Upper lobe of right lung (tissue), 1 donor: Measurements from ENCODE around the gene INTS2. TPM values are rescaled to one million over a fixed set of nuclear protein-coding genes. Genes with fewer than 3 reads are reported as not detected.

Source experiments
- ATAC-seq: fragments of 200-7000 bp; cut with Tn5 transposase; one replicate; pipeline ENCODE4 v1.9.1; 2020; ENCODE audit warnings: mild to moderate bottlenecking, moderate library complexity
- DNase-seq: peaks from one replicate; pipeline ENCODE4 v3.0.0-alpha.2; 2020
- H3K27ac ChIP-seq: fragments of 200-600 bp; one replicate; pipeline ENCODE4 v1.8.0; 2022
- H3K27me3 ChIP-seq: fragments of 200-600 bp; one replicate; pipeline ENCODE4 v1.8.0; 2022; ENCODE audit warnings: mild to moderate bottlenecking
- H3K36me3 ChIP-seq: fragments of 200-600 bp; one replicate; pipeline ENCODE4 v1.8.0; 2022
- H3K4me1 ChIP-seq: fragments of 200-600 bp; one replicate; pipeline ENCODE4 v1.8.0; 2022
- H3K4me3 ChIP-seq: fragments of 200-600 bp; one replicate; pipeline ENCODE4 v1.8.0; 2022; ENCODE audit warnings: mild to moderate bottlenecking
- H3K9me3 ChIP-seq: fragments of 200-600 bp; one replicate; pipeline ENCODE4 v1.8.0; 2022
- CTCF ChIP-seq: fragments of 200-600 bp; IDR thresholded peaks from one replicate; pipeline ENCODE4 v1.8.0; 2022; ENCODE audit warnings: antibody characterized with exemption
- intact Hi-C: fragments of 100-400 bp; cut with DNase I; formaldehyde crosslinking; loops from one replicate; pipeline ENCODE4 v1.11.0; 2022
- total RNA-seq: library from RNA; stranded (reverse); fragmentation: NEBNext Ultra II Directional; extraction: Animal tissue kit (Norgen Biotek cat#: 25700); gene quantifications from one replicate; pipeline ENCODE4 v1.2.1, GENCODE V29; 2021
- donor health status: DM: no; HTN: yes; CAD: no; lungs with severe emphysema.

The INTS2 gene
- total RNA-seq, 1 donor from 2014 or later = 10.9 TPM

- intact Hi-C loops = no loop called here
- TF ChIP-seq CTCF = no peak
- no peak for ATAC-seq
These were observed 92.2 kb downstream of the INTS2 start for GRCh38 chr17:61835606-61836005.

GRCh38 chr17:61834610-61835009 is 93.2 kb downstream of the INTS2 start:
- Histone ChIP-seq H3K27me3 (no peaks in the 10 kb centered on the region), H3K4me1 (no peaks in the 10 kb centered on the region), H3K27ac (no peak overlapping the region), H3K36me3 (no peaks in the 10 kb centered on the region), H3K9me3 (no peaks in the 10 kb centered on the region), H3K4me3 (no peak overlapping the region)
- DNase-seq (no peak), ATAC-seq (no peak)
- intact Hi-C loops = no loop called here
- TF ChIP-seq CTCF = no peak

More at GRCh38 chr17:61835606-61836005, 92.2 kb downstream of the INTS2 start:
- Histone ChIP-seq H3K9me3 (no peaks in the 10 kb centered on the region), H3K27me3 (no peaks in the 10 kb centered on the region), H3K36me3 (no peaks in the 10 kb centered on the region), H3K4me1 (no peaks in the 10 kb centered on the region), H3K4me3 (no peak overlapping the region), H3K27ac (no peak overlapping the region)
- no peak for DNase-seq

GRCh38 chr17:61833536-61834193 is 94.1 kb downstream of the INTS2 start:
- no peak for DNase-seq
- Histone ChIP-seq H3K27me3 (no peaks in the 10 kb centered on the region), H3K4me1 (no peaks in the 10 kb centered on the region), H3K9me3 (no peaks in the 10 kb centered on the region), H3K27ac (no peak overlapping the region), H3K4me3 (no peak overlapping the region), H3K36me3 (no peaks in the 10 kb centered on the region)
- no peak for ATAC-seq
- intact Hi-C loops = no loop called here
- TF ChIP-seq CTCF = no peak

GRCh38 chr17:61832463-61832862 is 95.3 kb downstream of the INTS2 start:
- intact Hi-C loops = no loop called here

GRCh38 chr17:61831099-61831498 is 96.7 kb downstream of the INTS2 start:
- no peak overlapping the region for H3K27ac ChIP-seq
- no peak for ATAC-seq
- H3K36me3 ChIP-seq = no peaks in the 10 kb centered on the region
- H3K9me3 ChIP-seq = no peaks in the 10 kb centered on the region
- intact Hi-C loops = no loop called here
- no peaks in the 10 kb centered on the region for H3K27me3 ChIP-seq
- no peak for DNase-seq
- no peaks in the 10 kb centered on the region for H3K4me1 ChIP-seq
- H3K4me3 ChIP-seq = no peak overlapping the region
- no peak for TF ChIP-seq CTCF

More at GRCh38 chr17:61832463-61832862, 95.3 kb downstream of the INTS2 start:
- H3K36me3 ChIP-seq = no peaks in the 10 kb centered on the region
- H3K9me3 ChIP-seq = no peaks in the 10 kb centered on the region
- no peak overlapping the region for H3K4me3 ChIP-seq
- H3K4me1 ChIP-seq = no peaks in the 10 kb centered on the region
- DNase-seq (no peak), ATAC-seq (no peak)
- no peak for TF ChIP-seq CTCF
- no peak overlapping the region for H3K27ac ChIP-seq
- H3K27me3 ChIP-seq = no peaks in the 10 kb centered on the region

GRCh38 chr17:61828694-61829093 is 99.1 kb downstream of the INTS2 start:
- no peaks in the 10 kb centered on the region for H3K27me3 ChIP-seq
- no peak overlapping the region for H3K27ac ChIP-seq
- H3K9me3 ChIP-seq = no peaks in the 10 kb centered on the region
- no peaks in the 10 kb centered on the region for H3K36me3 ChIP-seq
- no peak overlapping the region for H3K4me3 ChIP-seq
- no peaks in the 10 kb centered on the region for H3K4me1 ChIP-seq
- ATAC-seq (no peak), DNase-seq (no peak)
- intact Hi-C loops = no loop called here
- TF ChIP-seq CTCF = no peak
